ENCODE measurements around the gene DCTN3. TPM values are rescaled to one million over a fixed set of nuclear protein-coding genes. Genes with fewer than 3 reads are reported as not detected.
A peak's percentile ranks its signal among the peaks of the same experiment; 100 is the strongest.
"Not testable (repeated sequence)": the region's sequence is repeated elsewhere in the genome, so short reads cannot be mapped to it uniquely, and the experiment has no call there.

The DCTN3 gene
- total RNA-seq, 1 experiment from 2014 or later, result 27.5 TPM

- 0 out of 2 replicates have a peak, but pooled peaks have one; percentile 34 for TF ChIP-seq GABPB1 (CRISPR knock-in tag; IDR thresholded peaks at IDR 0.05)
- TF ChIP-seq ZNF281 (CRISPR knock-in tag; IDR thresholded peaks at IDR 0.05), result 0 out of 2 replicates have a peak, but pooled peaks have one; percentile 54
- no peak for TF ChIP-seq RELA (CRISPR knock-in tag; IDR thresholded peaks at IDR 0.05; ENCODE audit: borderline replicate concordance)
- H3K36me3 Mint-ChIP-seq, result peaks cover 18% of the 10 kb centered on the region
- H3K27ac Mint-ChIP-seq, result peak overlapping the region; percentile 89
- POLR2A ChIA-PET, result interaction anchor here (0.9 to 2.0 kb wide), 3 partner anchors 10 to 20 kb away, joined by 3 to 8 read pairs (median 6); no protein-coding TSS in a partner anchor
- DNase-seq (ENCODE audit: low spot score) (no peak), ATAC-seq (peak; percentile 1; the same call in 1 of the 2 replicates)
- no peaks in the 10 kb centered on the region for H3K9me3 Mint-ChIP-seq
- H3K4me3 Mint-ChIP-seq, result peak overlapping the region; percentile 39
- peaks cover 33% of the 10 kb centered on the region for H3K4me1 Mint-ChIP-seq
- CTCF ChIA-PET, result interaction anchor here (0.7 to 5.6 kb wide), 8 partner anchors 9 to 427 kb away, joined by 3 to 94 read pairs (median 4); partner anchors contain the start of genes RPP25L and SIGMAR1
- no peaks in the 10 kb centered on the region for H3K27me3 Mint-ChIP-seq (ENCODE audit: low read depth)
Measured at GRCh38 chr9:34644766-34645314, 24.5 kb upstream of the DCTN3 start.

GRCh38 chr9:34642679-34643078, 22.4 kb upstream of the DCTN3 start:
- no peak overlapping the region for H3K27ac Mint-ChIP-seq
- H3K27me3 Mint-ChIP-seq (ENCODE audit: low read depth), result no peaks in the 10 kb centered on the region
- no peaks in the 10 kb centered on the region for H3K9me3 Mint-ChIP-seq
- no peak for TF ChIP-seq SMAD3 (CRISPR knock-in tag; IDR thresholded peaks at IDR 0.05; ENCODE audit: borderline replicate concordance)
- no peak for TF ChIP-seq GABPB1 (CRISPR knock-in tag; IDR thresholded peaks at IDR 0.05)
- POLR2A ChIA-PET, result interaction anchor here (0.5 to 1.3 kb wide), 2 partner anchors 9 to 480 kb away, joined by 4 to 6 read pairs; no protein-coding TSS in a partner anchor
- H3K4me3 Mint-ChIP-seq, result no peak overlapping the region
- ATAC-seq (no peak), DNase-seq (ENCODE audit: low spot score) (no peak)
- CTCF ChIA-PET, result interaction anchor here (0.6 to 3.2 kb wide), 4 partner anchors 9 to 59 kb away, joined by 3 to 19 read pairs (median 6); no protein-coding TSS in a partner anchor
- H3K36me3 Mint-ChIP-seq, result no peaks in the 10 kb centered on the region
- H3K4me1 Mint-ChIP-seq, result peaks cover 40% of the 10 kb centered on the region

GRCh38 chr9:34639322-34639721, 19.0 kb upstream of the DCTN3 start:
- DNase-seq (ENCODE audit: low spot score); H3K27ac Mint-ChIP-seq; POLR2A ChIA-PET; ATAC-seq; H3K4me3 Mint-ChIP-seq; H3K36me3 Mint-ChIP-seq; H3K9me3 Mint-ChIP-seq; H3K27me3 Mint-ChIP-seq (ENCODE audit: low read depth): not testable (repeated sequence)
- H3K4me1 Mint-ChIP-seq, result peaks cover 22% of the 10 kb centered on the region
- CTCF ChIA-PET, result interaction anchor here (0.7 to 6.7 kb wide), 7 partner anchors 7 to 1551 kb away, joined by 3 to 94 read pairs (median 6); partner anchors contain the start of genes CCL19, CCL27, GALT and IL11RA

- Mint-ChIP-seq H3K4me3 (peak overlapping the region; percentile 83), H3K27ac (peak overlapping the region; percentile 3), H3K9me3 (no peaks in the 10 kb centered on the region), H3K4me1 (peaks cover 22% of the 10 kb centered on the region), H3K36me3 (peaks cover 4% of the 10 kb centered on the region), H3K27me3 (ENCODE audit: low read depth) (peaks cover 7% of the 10 kb centered on the region)
- ChIA-PET POLR2A (interaction anchor here (0.5 to 2.1 kb wide), 8 partner anchors 9 to 1058 kb away, joined by 3 to 25 read pairs (median 3); partner anchors contain the start of genes DCTN3, GALT and RPP25L), CTCF (interaction anchor here (0.7 to 6.7 kb wide), 18 partner anchors 8 to 234 kb away, joined by 3 to 94 read pairs (median 9); partner anchors contain the start of genes ARID3C, CCL27, CNTFR and DCTN3)
- ATAC-seq, result no peak
- DNase-seq (ENCODE audit: low spot score), result no peak
- TF ChIP-seq MYBL2 (CRISPR knock-in tag; IDR thresholded peaks at IDR 0.05) (no peak), NFATC4 (CRISPR knock-in tag; IDR thresholded peaks at IDR 0.05) (no peak), ETV6 (CRISPR knock-in tag; IDR thresholded peaks at IDR 0.05) (no peak), MLX (CRISPR knock-in tag; IDR thresholded peaks at IDR 0.05) (no peak), FOXP4 (CRISPR knock-in tag; IDR thresholded peaks at IDR 0.05) (no peak), TEAD4 (CRISPR knock-in tag; IDR thresholded peaks at IDR 0.05) (no peak), NR3C1 (CRISPR knock-in tag; conservative IDR thresholded peaks at IDR 0.05; ENCODE audit: low read depth) (no peak), ZSCAN18 (CRISPR knock-in tag; IDR thresholded peaks at IDR 0.05) (no peak), AR (CRISPR knock-in tag; IDR thresholded peaks at IDR 0.05) (no peak), SP1 (CRISPR knock-in tag; conservative IDR thresholded peaks at IDR 0.05) (no peak), SOX15 (CRISPR knock-in tag; IDR thresholded peaks at IDR 0.05) (no peak), CREM (CRISPR knock-in tag; IDR thresholded peaks at IDR 0.05) (no peak)
Measured at GRCh38 chr9:34638138-34638445, 17.8 kb upstream of the DCTN3 start.
